ENCODE data around the gene SIGMAR1.

DNA sequence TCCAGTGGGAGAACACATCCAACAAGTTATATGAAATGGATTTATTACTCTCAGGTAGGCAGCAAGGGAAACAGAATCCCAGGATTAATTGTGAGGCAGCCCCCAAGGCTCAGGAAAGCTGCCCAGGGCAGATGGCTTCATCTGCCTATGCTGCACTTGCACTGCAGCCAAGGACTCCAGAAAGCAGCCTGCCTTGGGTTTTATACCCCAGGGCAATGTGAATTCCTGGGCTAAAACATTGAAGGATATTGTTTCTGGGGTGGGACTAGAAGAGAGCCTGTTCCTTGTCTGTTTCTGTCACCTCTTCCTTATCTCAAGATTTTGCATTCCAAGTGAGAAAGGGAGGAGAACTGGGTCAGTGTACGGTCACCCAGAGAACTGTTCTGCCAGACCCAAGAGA is 33.7 kb upstream of the SIGMAR1 start:
- TF ChIP-seq, protein P1, sequence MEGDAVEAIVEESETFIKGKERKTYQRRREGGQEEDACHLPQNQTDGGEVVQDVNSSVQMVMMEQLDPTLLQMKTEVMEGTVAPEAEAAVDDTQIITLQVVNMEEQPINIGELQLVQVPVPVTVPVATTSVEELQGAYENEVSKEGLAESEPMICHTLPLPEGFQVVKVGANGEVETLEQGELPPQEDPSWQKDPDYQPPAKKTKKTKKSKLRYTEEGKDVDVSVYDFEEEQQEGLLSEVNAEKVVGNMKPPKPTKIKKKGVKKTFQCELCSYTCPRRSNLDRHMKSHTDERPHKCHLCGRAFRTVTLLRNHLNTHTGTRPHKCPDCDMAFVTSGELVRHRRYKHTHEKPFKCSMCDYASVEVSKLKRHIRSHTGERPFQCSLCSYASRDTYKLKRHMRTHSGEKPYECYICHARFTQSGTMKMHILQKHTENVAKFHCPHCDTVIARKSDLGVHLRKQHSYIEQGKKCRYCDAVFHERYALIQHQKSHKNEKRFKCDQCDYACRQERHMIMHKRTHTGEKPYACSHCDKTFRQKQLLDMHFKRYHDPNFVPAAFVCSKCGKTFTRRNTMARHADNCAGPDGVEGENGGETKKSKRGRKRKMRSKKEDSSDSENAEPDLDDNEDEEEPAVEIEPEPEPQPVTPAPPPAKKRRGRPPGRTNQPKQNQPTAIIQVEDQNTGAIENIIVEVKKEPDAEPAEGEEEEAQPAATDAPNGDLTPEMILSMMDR (IDR thresholded peaks at IDR 0.05), result no peak
- no peak for TF ChIP-seq POLR2A (IDR thresholded peaks at IDR 0.05)
